CD14-positive monocyte (primary cell): Measurements from ENCODE around the gene GALNT18. TPM values are rescaled to one million over a fixed set of nuclear protein-coding genes. Genes with fewer than 3 reads are reported as not detected.

Source experiments
- DNase-seq, 3 donors: peaks; one replicate each; pipeline ENCODE4 v3.0.0-alpha.2; 2011 to 2022
- H2AFZ ChIP-seq: 2 replicates; pipeline ENCODE4 v1.6.0; 2012; ENCODE audit warnings: mild to moderate bottlenecking, low read depth, low read length, inconsistent platforms; ENCODE audit not compliant: insufficient read depth, poor library complexity, severe bottlenecking
- H3K27ac ChIP-seq, 2 donors: 1 replicate in 1 of 2; 2 replicates in 1 of 2; pipeline ENCODE4 v1.5.1; 2012 to 2013; ENCODE audit warnings: low read length in 2 of 2, control low read depth in 1 of 2, inconsistent platforms in 1 of 2, low read depth in 1 of 2, mild to moderate bottlenecking in 1 of 2
- H3K27me3 ChIP-seq, 2 donors: one replicate each; pipeline versions ENCODE4 v1.6.0 to v1.6.1; 2011 to 2013; ENCODE audit warnings: low read length in 2 of 2; ENCODE audit not compliant: control insufficient read depth in 2 of 2, insufficient read depth in 2 of 2
- H3K36me3 ChIP-seq, 2 donors: replicated peaks in 1 of 2; 1 replicate in 1 of 2; 2 replicates in 1 of 2; pipeline versions ENCODE4 v1.5.1 to v1.6.1; 2012 to 2013; ENCODE audit warnings: low read length in 2 of 2, control low read depth in 1 of 2, inconsistent platforms in 1 of 2, mild to moderate bottlenecking in 1 of 2; ENCODE audit not compliant: insufficient read depth in 2 of 2, control insufficient read depth in 1 of 2
- H3K4me1 ChIP-seq, 2 donors: 1 replicate in 1 of 2; 2 replicates in 1 of 2; pipeline versions ENCODE4 v1.5.1 to v1.6.1; 2012 to 2013; ENCODE audit warnings: low read length in 2 of 2, control low read depth in 1 of 2, inconsistent platforms in 1 of 2, mild to moderate bottlenecking in 1 of 2, moderate library complexity in 1 of 2; ENCODE audit not compliant: insufficient read depth in 2 of 2, control insufficient read depth in 1 of 2
- H3K4me2 ChIP-seq: replicated peaks from 2 replicates; pipeline ENCODE3; 2012; ENCODE audit warnings: low read length, moderate library complexity, mild to moderate bottlenecking; ENCODE audit not compliant: poor library complexity, severe bottlenecking; ENCODE audit errors: extremely low read depth
- H3K4me3 ChIP-seq, 3 experiments: fragments of 200-600 bp in 1 of 3; sonication (generic) in 1 of 3; replicated peaks in 1 of 3; 1 replicate in 2 of 3; 2 replicates in 1 of 3; pipeline ENCODE4 v1.5.1; 2011 to 2013; ENCODE audit warnings: low read length in 3 of 3, mild to moderate bottlenecking in 3 of 3, control low read depth in 2 of 3, low read depth in 2 of 3, inconsistent platforms in 1 of 3, moderate library complexity in 1 of 3
- H3K79me2 ChIP-seq: 2 replicates; pipeline ENCODE4 v1.6.0; 2012; ENCODE audit warnings: mild to moderate bottlenecking, control low read depth, inconsistent platforms, low read length, moderate library complexity; ENCODE audit not compliant: insufficient read depth
- H3K9ac ChIP-seq: 2 replicates; pipeline ENCODE4 v1.6.0; 2017; ENCODE audit warnings: low read length, mild to moderate bottlenecking; ENCODE audit not compliant: insufficient read depth, poor library complexity, severe bottlenecking
- H3K9me3 ChIP-seq, 2 donors: replicated peaks in 1 of 2; 1 replicate in 1 of 2; 2 replicates in 1 of 2; pipeline versions ENCODE4 v1.5.1 to v1.6.1; 2012 to 2013; ENCODE audit warnings: low read length in 2 of 2, control low read depth in 1 of 2; ENCODE audit not compliant: control insufficient read depth in 1 of 2, insufficient read depth in 1 of 2
- H4K20me1 ChIP-seq: 2 replicates; pipeline ENCODE4 v1.6.0; 2012; ENCODE audit warnings: mild to moderate bottlenecking, low read length, control low read depth, moderate library complexity; ENCODE audit not compliant: insufficient read depth
- H3K27ac Mint-ChIP-seq, 7 donors: one replicate each; pipeline ENCODE4 v1.8.0; 2020; ENCODE audit warnings: mild to moderate bottlenecking in 7 of 7, mixed read lengths in 7 of 7, moderate library complexity in 6 of 7, inconsistent platforms in 2 of 7
- H3K27me3 Mint-ChIP-seq, 3 donors: one replicate each; pipeline ENCODE4 v1.8.0; 2021 to 2022; ENCODE audit warnings: low read depth in 3 of 3, mild to moderate bottlenecking in 3 of 3, mixed read lengths in 3 of 3, moderate library complexity in 3 of 3, inconsistent platforms in 1 of 3
- H3K36me3 Mint-ChIP-seq, 2 donors: one replicate each; pipeline ENCODE4 v1.8.0; 2020; ENCODE audit warnings: mixed read lengths in 2 of 2, inconsistent platforms in 1 of 2, mild to moderate bottlenecking in 1 of 2
- H3K4me1 Mint-ChIP-seq: one replicate; pipeline ENCODE4 v1.8.0; 2020; ENCODE audit warnings: mild to moderate bottlenecking, mixed read lengths
- H3K4me3 Mint-ChIP-seq, 2 donors: one replicate each; pipeline ENCODE4 v1.8.0; 2020; ENCODE audit warnings: mild to moderate bottlenecking in 2 of 2, mixed read lengths in 2 of 2, moderate library complexity in 1 of 2
- H3K9me3 Mint-ChIP-seq, 7 donors: one replicate each; pipeline ENCODE4 v1.8.0; 2020 to 2022; ENCODE audit warnings: mixed read lengths in 7 of 7, mild to moderate bottlenecking in 6 of 7, moderate library complexity in 6 of 7, inconsistent platforms in 2 of 7
- WGBS: methylation state at CpG from one replicate; pipeline ENCODE4 v1.1.5; 2013; ENCODE audit warnings: missing lambda C conversion rate; ENCODE audit not compliant: insufficient coverage; 5-methylcytosine and 5-hydroxymethylcytosine counted together
- intact Hi-C, 2 donors: fragments of 100-400 bp; cut with micrococcal nuclease; formaldehyde crosslinking; loops; one replicate each; pipeline versions ENCODE4 v1.15.0 to v1.15.1; 2023
- polyA plus RNA-seq, 3 donors: library from polyadenylated mRNA; depleted of rRNA in 1 of 3; unstranded in 2 of 3; stranded (reverse) in 1 of 3; fragments of 300-500 nt in 2 of 3; fragments of >200 nt in 1 of 3; fragmentation: Illumina TruSeq in 2 of 3; gene quantifications; 1 replicate in 2 of 3; 2 replicates in 1 of 3; pipeline ENCODE4 v1.2.3, GENCODE V29; 2012 to 2021
- TF ChIP-seq, protein P1 (sequence below): fragments of 200-600 bp; IDR thresholded peaks from one replicate; pipeline ENCODE4 v1.8.0; 2022; ENCODE audit warnings: antibody characterized with exemption, mild to moderate bottlenecking

The GALNT18 gene
- polyA plus RNA-seq, 3 donors, result not detected

DNA sequence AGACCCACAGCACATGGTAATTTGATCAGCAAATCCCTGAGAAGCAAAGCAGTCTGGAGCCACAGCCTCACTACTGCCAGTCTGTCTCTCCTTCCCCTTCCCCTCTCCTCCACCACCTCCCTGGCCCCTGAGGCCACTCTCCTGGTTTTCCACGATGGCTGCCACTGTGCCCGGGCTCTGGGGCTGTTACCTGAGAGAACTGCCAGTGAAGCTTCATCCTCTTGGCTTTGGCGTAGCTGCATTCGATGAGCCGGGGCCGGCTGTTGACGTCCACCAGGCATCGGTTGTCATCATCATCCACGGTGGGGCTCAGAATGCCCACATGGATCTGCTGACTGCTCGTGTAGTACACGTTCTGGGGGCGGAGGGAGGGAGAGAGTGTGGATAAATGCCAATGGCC, 329.0 kb downstream of the GALNT18 start:
- no peaks in the 10 kb centered on the region for H3K36me3 Mint-ChIP-seq
- no peak overlapping the region for H3K4me3 ChIP-seq
- H3K9ac ChIP-seq, result no peak overlapping the region
- no peak for DNase-seq
- no peak overlapping the region for H3K27ac ChIP-seq
- H3K4me2 ChIP-seq, result no peak overlapping the region
- H3K27ac Mint-ChIP-seq, result no peak overlapping the region
- H3K4me1 ChIP-seq, result no peaks in the 10 kb centered on the region
- TF ChIP-seq, protein P1, sequence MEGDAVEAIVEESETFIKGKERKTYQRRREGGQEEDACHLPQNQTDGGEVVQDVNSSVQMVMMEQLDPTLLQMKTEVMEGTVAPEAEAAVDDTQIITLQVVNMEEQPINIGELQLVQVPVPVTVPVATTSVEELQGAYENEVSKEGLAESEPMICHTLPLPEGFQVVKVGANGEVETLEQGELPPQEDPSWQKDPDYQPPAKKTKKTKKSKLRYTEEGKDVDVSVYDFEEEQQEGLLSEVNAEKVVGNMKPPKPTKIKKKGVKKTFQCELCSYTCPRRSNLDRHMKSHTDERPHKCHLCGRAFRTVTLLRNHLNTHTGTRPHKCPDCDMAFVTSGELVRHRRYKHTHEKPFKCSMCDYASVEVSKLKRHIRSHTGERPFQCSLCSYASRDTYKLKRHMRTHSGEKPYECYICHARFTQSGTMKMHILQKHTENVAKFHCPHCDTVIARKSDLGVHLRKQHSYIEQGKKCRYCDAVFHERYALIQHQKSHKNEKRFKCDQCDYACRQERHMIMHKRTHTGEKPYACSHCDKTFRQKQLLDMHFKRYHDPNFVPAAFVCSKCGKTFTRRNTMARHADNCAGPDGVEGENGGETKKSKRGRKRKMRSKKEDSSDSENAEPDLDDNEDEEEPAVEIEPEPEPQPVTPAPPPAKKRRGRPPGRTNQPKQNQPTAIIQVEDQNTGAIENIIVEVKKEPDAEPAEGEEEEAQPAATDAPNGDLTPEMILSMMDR, result no peak
- H3K36me3 ChIP-seq, result no peaks in the 10 kb centered on the region
- H3K9me3 ChIP-seq, result no peaks in the 10 kb centered on the region
- peaks cover 8 to 29% (median 18%) of the 10 kb centered on the region in 3 donors for H3K27me3 Mint-ChIP-seq
- 86% methylated on average over 12 of the region's 12 CpGs for WGBS
- no peaks in the 10 kb centered on the region for H3K9me3 Mint-ChIP-seq
- intact Hi-C loops, result no loop called here
- no peaks in the 10 kb centered on the region for H4K20me1 ChIP-seq
- no peaks in the 10 kb centered on the region for H3K79me2 ChIP-seq
- H3K4me1 Mint-ChIP-seq, result no peaks in the 10 kb centered on the region
- no peak overlapping the region for H3K4me3 Mint-ChIP-seq
- H2AFZ ChIP-seq, result no peak overlapping the region
- no peaks in the 10 kb centered on the region for H3K27me3 ChIP-seq

DNA sequence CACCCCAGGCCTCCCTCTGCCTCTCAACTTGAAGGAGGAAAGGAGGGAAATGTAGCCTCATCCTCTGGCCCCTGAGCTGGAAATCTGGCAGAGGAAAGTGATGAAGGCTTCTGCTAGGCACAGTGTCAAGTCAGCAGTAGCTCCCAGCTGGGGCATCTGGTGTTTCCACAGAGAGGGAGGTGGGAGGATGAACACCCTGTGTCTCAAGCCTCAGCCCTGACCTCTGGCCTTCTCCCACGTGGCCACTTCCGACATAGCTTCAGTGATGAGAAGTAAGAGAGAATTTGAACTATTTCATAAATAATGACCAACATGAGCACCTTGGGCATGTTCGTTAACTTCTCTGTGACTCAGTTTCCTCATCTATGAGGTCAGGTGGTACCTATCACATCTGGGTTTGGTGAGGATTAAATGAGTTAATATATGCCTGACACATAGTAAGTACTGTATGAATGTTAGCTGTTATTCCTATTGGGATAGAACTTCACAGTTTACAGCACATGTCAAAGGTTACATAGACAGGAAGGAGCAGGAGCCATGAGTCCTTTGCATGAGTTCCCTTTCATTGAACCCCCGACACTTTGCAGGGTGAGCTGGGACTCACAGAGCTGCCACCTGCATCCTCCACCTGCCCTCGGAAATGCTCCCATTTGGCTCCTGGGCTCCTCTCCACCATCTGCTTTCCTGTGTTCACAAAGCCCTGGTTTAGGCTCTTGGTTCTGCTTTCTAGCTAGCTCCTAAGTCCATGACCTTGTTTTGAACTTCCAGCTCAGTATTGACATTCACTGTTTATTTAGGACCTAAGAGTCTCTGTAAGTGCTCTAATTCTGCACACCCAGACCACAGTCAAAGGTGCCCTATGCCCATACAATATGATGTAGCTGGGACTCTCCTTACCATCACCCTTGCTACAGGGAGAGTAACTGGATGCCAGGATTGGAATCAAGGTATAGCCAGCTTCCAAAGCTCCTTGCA, 330.5 kb downstream of the GALNT18 start:
- H2AFZ ChIP-seq, result no peak overlapping the region
- no peak overlapping the region for H3K4me3 Mint-ChIP-seq
- no peak overlapping the region for H3K4me3 ChIP-seq
- whole genome bisulfite sequencing, result 32% methylated on average over 2 of the region's 5 CpGs
- peaks cover 12 to 30% (median 21%) of the 10 kb centered on the region in 3 donors for H3K27me3 Mint-ChIP-seq
- H3K36me3 Mint-ChIP-seq, result no peaks in the 10 kb centered on the region
- H3K9me3 ChIP-seq, result no peaks in the 10 kb centered on the region
- H3K79me2 ChIP-seq, result no peaks in the 10 kb centered on the region
- H3K4me2 ChIP-seq, result no peak overlapping the region
- H3K27me3 ChIP-seq, result no peaks in the 10 kb centered on the region
- no peak overlapping the region for H3K9ac ChIP-seq
- DNase-seq, result no peak
- TF ChIP-seq, protein P1, result no peak
- no peaks in the 10 kb centered on the region for H3K4me1 Mint-ChIP-seq
- no peak overlapping the region for H3K27ac ChIP-seq
- no peak overlapping the region for H3K27ac Mint-ChIP-seq
- H3K36me3 ChIP-seq, result no peaks in the 10 kb centered on the region
- H4K20me1 ChIP-seq, result no peaks in the 10 kb centered on the region
- no peaks in the 10 kb centered on the region for H3K4me1 ChIP-seq
- intact Hi-C loops, result no loop called here
- H3K9me3 Mint-ChIP-seq, result no peaks in the 10 kb centered on the region
